GM23248 (cell line): ENCODE data around the gene PATE1. TPM values are rescaled to one million over a fixed set of nuclear protein-coding genes. Genes with fewer than 3 reads are reported as not detected.

Source experiments
- DNase-seq: peaks from one replicate; pipeline ENCODE4 v3.0.0-alpha.2; 2015
- H2AFZ ChIP-seq: fragments of 200-600 bp; sonication (generic); 2 replicates; pipeline ENCODE4 v1.6.1; 2016; ENCODE audit warnings: antibody characterized with exemption
- H3F3A ChIP-seq: fragments of 200-600 bp; sonication (generic); 2 replicates; pipeline ENCODE4 v1.6.1; 2016; ENCODE audit warnings: mild to moderate bottlenecking, antibody characterized with exemption, mixed run types; ENCODE audit not compliant: insufficient read depth
- H3K27ac ChIP-seq: fragments of 200-600 bp; sonication (generic); 2 replicates; pipeline ENCODE4 v1.5.1; 2016; ENCODE audit warnings: mild to moderate bottlenecking
- H3K27me3 ChIP-seq: fragments of 200-600 bp; sonication (generic); replicated peaks from 2 replicates; pipeline ENCODE4 v1.6.1; 2016; ENCODE audit warnings: mild to moderate bottlenecking; ENCODE audit not compliant: insufficient read depth
- H3K36me3 ChIP-seq: fragments of 200-600 bp; sonication (generic); 2 replicates; pipeline ENCODE4 v1.6.1; 2016; ENCODE audit warnings: low read depth, mild to moderate bottlenecking
- H3K4me1 ChIP-seq: fragments of 200-600 bp; sonication (generic); 2 replicates; pipeline ENCODE4 v1.6.1; 2016; ENCODE audit warnings: mild to moderate bottlenecking; ENCODE audit not compliant: insufficient read depth
- H3K4me2 ChIP-seq: fragments of 200-600 bp; sonication (generic); one replicate; pipeline ENCODE4 v1.6.1; 2016; ENCODE audit warnings: mild to moderate bottlenecking; ENCODE audit not compliant: unreplicated experiment
- H3K4me3 ChIP-seq: fragments of 200-600 bp; sonication (generic); 2 replicates; pipeline ENCODE4 v1.5.1; 2016; ENCODE audit warnings: mild to moderate bottlenecking
- H3K79me2 ChIP-seq: fragments of 200-600 bp; sonication (generic); 2 replicates; pipeline ENCODE4 v1.6.1; 2016; ENCODE audit warnings: mild to moderate bottlenecking; ENCODE audit not compliant: insufficient read depth
- H3K9ac ChIP-seq: fragments of 200-600 bp; sonication (generic); 2 replicates; pipeline ENCODE4 v1.6.1; 2016; ENCODE audit warnings: mild to moderate bottlenecking
- H3K9me2 ChIP-seq: fragments of 200-600 bp; sonication (generic); 2 replicates; pipeline ENCODE4 v1.6.1; 2016; ENCODE audit warnings: mixed run types, mild to moderate bottlenecking, moderate library complexity; ENCODE audit not compliant: insufficient read depth
- H3K9me3 ChIP-seq: fragments of 200-600 bp; sonication (generic); one replicate; pipeline ENCODE4 v1.6.1; 2017; ENCODE audit warnings: low read depth
- H4K20me1 ChIP-seq: fragments of 200-600 bp; sonication (generic); 2 replicates; pipeline ENCODE4 v1.6.0; 2016; ENCODE audit not compliant: insufficient read depth
- EZH2 ChIP-seq: fragments of 200-600 bp; sonication (generic); IDR thresholded peaks from 2 replicates; pipeline ENCODE4 v1.6.1; 2018; ENCODE audit warnings: antibody characterized with exemption, mild to moderate bottlenecking; ENCODE audit not compliant: insufficient read depth, poor library complexity, severe bottlenecking
- EZH2phosphoT487 ChIP-seq: fragments of 200-600 bp; sonication (generic); IDR thresholded peaks from 2 replicates; pipeline ENCODE4 v1.6.1; 2018; ENCODE audit warnings: antibody characterized with exemption, moderate library complexity, mild to moderate bottlenecking, low read depth; ENCODE audit not compliant: insufficient read depth
- WGBS, 2 experiments: methylation state at CpG; one replicate each; pipeline ENCODE4 v1.1.6; 2015 to 2017; ENCODE audit warnings: low lambda C conversion rate in 2 of 2, low coverage in 1 of 2; ENCODE audit errors: missing lambda C conversion rate in 2 of 2; 5-methylcytosine and 5-hydroxymethylcytosine counted together
- in situ Hi-C: fragments of 300-500 bp; cut with MboI; formaldehyde crosslinking; loops from 2 replicates; pipeline ENCODE4 v1.15.0; 2020
- polyA plus RNA-seq: library from polyadenylated mRNA; unstranded; fragments of >200 nt; fragmentation: Nextera tagmentation; extraction: Ambion mirVana; gene quantifications from 2 replicates; pipeline ENCODE4 v1.2.1, GENCODE V29; 2016
- total RNA-seq: library from RNA; depleted of rRNA; stranded (reverse); fragments of >200 nt; shearing (Covaris generic); gene quantifications from 2 replicates; pipeline ENCODE4 v1.2.3, GENCODE V29; 2014

Gene PATE1
- total and polyA plus RNA-seq, 2 experiments from 2014 or later: not detected

GRCh38 chr11:125720781-125721180 lies 25.3 kb upstream of the PATE1 start:
- no peaks in the 10 kb centered on the region for H3K9me2 ChIP-seq
- H3K4me2 ChIP-seq: no peak overlapping the region
- H3K27me3 ChIP-seq: peaks cover 9% of the 10 kb centered on the region; the same call in 1 of the 2 replicates
- H4K20me1 ChIP-seq: no peaks in the 10 kb centered on the region
- in situ Hi-C loops: no loop called here
- no peaks in the 10 kb centered on the region for H3K79me2 ChIP-seq
- peak; percentile 55 for DNase-seq
- H3K36me3 ChIP-seq: no peaks in the 10 kb centered on the region
- no peak for TF ChIP-seq EZH2phosphoT487
- no peaks in the 10 kb centered on the region for H3F3A ChIP-seq
- H3K27ac ChIP-seq: no peak overlapping the region
- WGBS, 2 experiments: 37 to 48% methylated on average over 6 of the region's 6 CpGs
- no peaks in the 10 kb centered on the region for H3K4me1 ChIP-seq
- H2AFZ ChIP-seq: no peak overlapping the region
- no peaks in the 10 kb centered on the region for H3K9me3 ChIP-seq
- H3K9ac ChIP-seq: no peak overlapping the region
- no peak overlapping the region for H3K4me3 ChIP-seq

GRCh38 chr11:125724125-125724524 lies 22.0 kb upstream of the PATE1 start:
- H3K4me3 ChIP-seq: no peak overlapping the region
- no peak overlapping the region for H3K4me2 ChIP-seq
- H2AFZ ChIP-seq: no peak overlapping the region
- in situ Hi-C loops: no loop called here
- H3K27ac ChIP-seq: no peak overlapping the region
- no peaks in the 10 kb centered on the region for H3K4me1 ChIP-seq
- no peaks in the 10 kb centered on the region for H3K79me2 ChIP-seq
- no peaks in the 10 kb centered on the region for H4K20me1 ChIP-seq
- H3K9me2 ChIP-seq: no peaks in the 10 kb centered on the region
- peaks cover 26% of the 10 kb centered on the region for H3K27me3 ChIP-seq
- no peak for TF ChIP-seq EZH2
- no peak for TF ChIP-seq EZH2phosphoT487
- no peaks in the 10 kb centered on the region for H3K36me3 ChIP-seq
- no peaks in the 10 kb centered on the region for H3F3A ChIP-seq
- H3K9me3 ChIP-seq: no peaks in the 10 kb centered on the region
- no peak overlapping the region for H3K9ac ChIP-seq
- WGBS, 2 experiments: 57 to 77% methylated on average over 1 of the region's 1 CpG
- peak; percentile 38 for DNase-seq

GRCh38 chr11:125728969-125729368 lies 17.1 kb upstream of the PATE1 start:
- Histone ChIP-seq H3K36me3 (no peaks in the 10 kb centered on the region), H3K9me3 (no peaks in the 10 kb centered on the region), H3K4me2 (no peak overlapping the region), H3K4me1 (no peaks in the 10 kb centered on the region), H3K79me2 (no peaks in the 10 kb centered on the region), H4K20me1 (no peaks in the 10 kb centered on the region), H3F3A (no peaks in the 10 kb centered on the region), H3K27me3 (peaks cover 62% of the 10 kb centered on the region), H3K9ac (no peak overlapping the region), H2AFZ (no peak overlapping the region), H3K4me3 (no peak overlapping the region), H3K27ac (no peak overlapping the region), H3K9me2 (no peaks in the 10 kb centered on the region)
- WGBS, 2 experiments: 23% methylated on average over 3 of the region's 3 CpGs
- in situ Hi-C loops: no loop called here
- TF ChIP-seq EZH2phosphoT487 (no peak), EZH2 (no peak)
- DNase-seq: no peak

- TF ChIP-seq EZH2 (no peak), EZH2phosphoT487 (no peak)
- Histone ChIP-seq H3F3A (no peaks in the 10 kb centered on the region), H3K27me3 (peaks cover 24% of the 10 kb centered on the region; the same call in 1 of the 2 replicates), H2AFZ (no peak overlapping the region), H3K9ac (no peak overlapping the region), H3K4me1 (no peaks in the 10 kb centered on the region), H4K20me1 (no peaks in the 10 kb centered on the region), H3K9me2 (no peaks in the 10 kb centered on the region), H3K4me3 (no peak overlapping the region), H3K9me3 (no peaks in the 10 kb centered on the region), H3K36me3 (no peaks in the 10 kb centered on the region), H3K27ac (no peak overlapping the region), H3K79me2 (no peaks in the 10 kb centered on the region), H3K4me2 (no peak overlapping the region)
- no peak for DNase-seq
- in situ Hi-C loops: no loop called here
These were observed 5.5 kb upstream of the PATE1 start for GRCh38 chr11:125740617-125741016.

- DNase-seq: peak; percentile 17
- in situ Hi-C loops: no loop called here
These were observed 2.4 kb upstream of the PATE1 start for GRCh38 chr11:125743681-125744080.

More at GRCh38 chr11:125743681-125744080, 2.4 kb upstream of the PATE1 start:
- peaks cover 46% of the 10 kb centered on the region for H3K27me3 ChIP-seq
- H3K36me3 ChIP-seq: no peaks in the 10 kb centered on the region
- H3K4me2 ChIP-seq: no peak overlapping the region
- H3K4me1 ChIP-seq: no peaks in the 10 kb centered on the region
- H2AFZ ChIP-seq: no peak overlapping the region
- no peak overlapping the region for H3K27ac ChIP-seq
- no peaks in the 10 kb centered on the region for H3K79me2 ChIP-seq
- no peak overlapping the region for H3K9ac ChIP-seq
- no peak overlapping the region for H3K4me3 ChIP-seq
- 42 to 57% methylated on average over 1 of the region's 1 CpG for WGBS, 2 experiments
- H3K9me2 ChIP-seq: no peaks in the 10 kb centered on the region
- no peaks in the 10 kb centered on the region for H3K9me3 ChIP-seq
- H3F3A ChIP-seq: no peaks in the 10 kb centered on the region
- TF ChIP-seq EZH2 (no peak), EZH2phosphoT487 (no peak)
- no peaks in the 10 kb centered on the region for H4K20me1 ChIP-seq
